ENCODE data around the gene PTPRG.

Gene PTPRG

GRCh38 chr3:61991706-61992105 lies 430.3 kb downstream of the PTPRG start:
- Histone ChIP-seq H3K27me3 (ENCODE audit: insufficient read depth, low read length, poor library complexity, severe bottlenecking) (no peaks in the 10 kb centered on the region), H3K4me2 (ENCODE audit: low read depth, low read length, poor library complexity, severe bottlenecking) (no peak overlapping the region), H3K79me2 (ENCODE audit: insufficient read depth, low read length) (no peaks in the 10 kb centered on the region), H3K9me3 (ENCODE audit: insufficient read depth, low read depth, low read length) (no peaks in the 10 kb centered on the region), H4K20me1 (ENCODE audit: insufficient read depth, low read length, poor library complexity, severe bottlenecking) (no peaks in the 10 kb centered on the region), H3K36me3 (ENCODE audit: insufficient read depth, low read length) (no peaks in the 10 kb centered on the region), H3K9ac (ENCODE audit: low read depth, low read length, poor library complexity, severe bottlenecking) (no peak overlapping the region), H3F3A (ENCODE audit: low read depth) (no peaks in the 10 kb centered on the region), H3K4me3 (ENCODE audit: low read length, poor library complexity, severe bottlenecking) (no peak overlapping the region), H3K4me1 (ENCODE audit: insufficient read depth, low read length, poor library complexity, severe bottlenecking) (peaks cover 1% of the 10 kb centered on the region), H2AFZ (ENCODE audit: low read length) (no peak overlapping the region), H3K9me2 (replicated peaks; ENCODE audit: low read depth, low read length) (no peaks in the 10 kb centered on the region)
- TF ChIP-seq EZH2phosphoT487 (IDR thresholded peaks at IDR 0.05; ENCODE audit: borderline replicate concordance), result no peak
- no peak for TF ChIP-seq CTCF (conservative IDR thresholded peaks at IDR 0.05; ENCODE audit: low read length)

GRCh38 chr3:61996366-61996765 lies 435.0 kb downstream of the PTPRG start:
- Histone ChIP-seq H4K20me1 (ENCODE audit: insufficient read depth, low read length, poor library complexity, severe bottlenecking) (no peaks in the 10 kb centered on the region), H2AFZ (ENCODE audit: low read length) (no peak overlapping the region), H3K9me3 (ENCODE audit: insufficient read depth, low read depth, low read length) (no peaks in the 10 kb centered on the region), H3K27me3 (ENCODE audit: insufficient read depth, low read length, poor library complexity, severe bottlenecking) (no peaks in the 10 kb centered on the region), H3K9ac (ENCODE audit: low read depth, low read length, poor library complexity, severe bottlenecking) (no peak overlapping the region), H3K36me3 (ENCODE audit: insufficient read depth, low read length) (no peaks in the 10 kb centered on the region), H3K79me2 (ENCODE audit: insufficient read depth, low read length) (no peaks in the 10 kb centered on the region), H3F3A (ENCODE audit: low read depth) (no peaks in the 10 kb centered on the region), H3K4me3 (ENCODE audit: low read length, poor library complexity, severe bottlenecking) (no peak overlapping the region), H3K9me2 (replicated peaks; ENCODE audit: low read depth, low read length) (no peaks in the 10 kb centered on the region), H3K4me2 (ENCODE audit: low read depth, low read length, poor library complexity, severe bottlenecking) (no peak overlapping the region), H3K4me1 (ENCODE audit: insufficient read depth, low read length, poor library complexity, severe bottlenecking) (no peaks in the 10 kb centered on the region)
- TF ChIP-seq EZH2phosphoT487 (IDR thresholded peaks at IDR 0.05; ENCODE audit: borderline replicate concordance) (no peak), CTCF (conservative IDR thresholded peaks at IDR 0.05; ENCODE audit: low read length) (no peak)

- no peak overlapping the region for H3K4me3 ChIP-seq (ENCODE audit: low read length, poor library complexity, severe bottlenecking)
- no peak overlapping the region for H3K9ac ChIP-seq (ENCODE audit: low read depth, low read length, poor library complexity, severe bottlenecking)
- H4K20me1 ChIP-seq (ENCODE audit: insufficient read depth, low read length, poor library complexity, severe bottlenecking), result no peaks in the 10 kb centered on the region
- H3K4me1 ChIP-seq (ENCODE audit: insufficient read depth, low read length, poor library complexity, severe bottlenecking), result no peaks in the 10 kb centered on the region
- no peaks in the 10 kb centered on the region for H3K9me3 ChIP-seq (ENCODE audit: insufficient read depth, low read depth, low read length)
- no peaks in the 10 kb centered on the region for H3F3A ChIP-seq (ENCODE audit: low read depth)
- no peaks in the 10 kb centered on the region for H3K79me2 ChIP-seq (ENCODE audit: insufficient read depth, low read length)
- H3K9me2 ChIP-seq (replicated peaks; ENCODE audit: low read depth, low read length), result no peaks in the 10 kb centered on the region
- no peak overlapping the region for H3K4me2 ChIP-seq (ENCODE audit: low read depth, low read length, poor library complexity, severe bottlenecking)
- H3K27me3 ChIP-seq (ENCODE audit: insufficient read depth, low read length, poor library complexity, severe bottlenecking), result no peaks in the 10 kb centered on the region
- H2AFZ ChIP-seq (ENCODE audit: low read length), result no peak overlapping the region
- no peaks in the 10 kb centered on the region for H3K36me3 ChIP-seq (ENCODE audit: insufficient read depth, low read length)
- no peak for TF ChIP-seq EZH2phosphoT487 (IDR thresholded peaks at IDR 0.05; ENCODE audit: borderline replicate concordance)
- no peak for TF ChIP-seq CTCF (conservative IDR thresholded peaks at IDR 0.05; ENCODE audit: low read length)
Observed at GRCh38 chr3:61997101-61997500, 435.7 kb downstream of the PTPRG start.

Data from Loucy (cell line).